IPS-18c (cell line): ENCODE measurements around the gene PAN3.
A peak's percentile ranks its signal among the peaks of the same experiment; 100 is the strongest.
"Not testable (repeated sequence)": the region's sequence is repeated elsewhere in the genome, so short reads cannot be mapped to it uniquely, and the experiment has no call there.

ENCODE experiments used
- H3K4me3 ChIP-seq: 2 replicates; pipeline ENCODE4 v1.7.0; 2013; ENCODE audit warnings: low read depth, mild to moderate bottlenecking, low read length, moderate library complexity; ENCODE audit not compliant: insufficient read depth
- H3K9me3 ChIP-seq: one replicate; pipeline ENCODE4 v1.6.1; 2013; ENCODE audit warnings: mild to moderate bottlenecking, low read length, moderate library complexity; ENCODE audit not compliant: control insufficient read depth, insufficient read depth

The PAN3 gene

DNA sequence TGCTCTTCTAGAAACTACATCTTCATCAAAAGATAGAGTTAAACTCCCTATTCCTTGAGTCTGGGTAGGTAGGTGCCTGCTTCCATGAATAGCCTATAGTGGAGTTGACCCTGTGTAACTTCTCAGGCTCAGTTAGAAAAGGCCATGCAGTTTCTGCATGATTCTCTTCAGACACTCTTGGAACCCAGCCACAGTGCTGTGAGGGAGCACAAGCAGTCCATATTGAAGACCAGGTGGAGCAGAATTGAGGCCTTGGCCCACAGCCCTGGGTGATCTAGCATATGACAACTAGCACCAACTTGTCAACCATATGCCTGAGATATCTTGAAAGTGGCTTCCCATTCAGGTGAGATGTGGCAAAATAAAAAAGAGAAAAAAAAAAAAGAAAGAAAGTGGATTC is 10.3 kb upstream of the PAN3 start:
- H3K4me3 ChIP-seq: no peak overlapping the region
- no peaks in the 10 kb centered on the region for H3K9me3 ChIP-seq

DNA sequence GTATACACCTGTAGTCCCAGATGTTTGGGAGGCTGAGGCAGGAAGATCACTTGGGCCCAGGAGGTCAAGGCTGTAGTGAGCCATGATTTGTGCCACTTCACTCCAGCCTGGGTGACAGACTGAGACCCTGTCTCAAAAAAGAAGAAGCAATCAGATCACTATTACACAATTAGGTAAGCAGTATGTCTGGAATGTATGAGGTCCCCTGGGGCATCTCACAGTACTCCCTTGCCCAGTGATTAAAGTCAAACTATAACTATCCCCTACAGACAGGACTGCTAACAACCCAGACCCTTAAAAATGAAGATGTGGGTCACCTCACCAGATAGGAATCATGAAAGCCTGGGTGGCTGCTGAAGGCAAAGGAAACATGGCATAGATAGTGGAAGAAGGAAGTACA is 9.4 kb upstream of the PAN3 start:
- H3K4me3 ChIP-seq: no peak overlapping the region
- no peaks in the 10 kb centered on the region for H3K9me3 ChIP-seq

DNA sequence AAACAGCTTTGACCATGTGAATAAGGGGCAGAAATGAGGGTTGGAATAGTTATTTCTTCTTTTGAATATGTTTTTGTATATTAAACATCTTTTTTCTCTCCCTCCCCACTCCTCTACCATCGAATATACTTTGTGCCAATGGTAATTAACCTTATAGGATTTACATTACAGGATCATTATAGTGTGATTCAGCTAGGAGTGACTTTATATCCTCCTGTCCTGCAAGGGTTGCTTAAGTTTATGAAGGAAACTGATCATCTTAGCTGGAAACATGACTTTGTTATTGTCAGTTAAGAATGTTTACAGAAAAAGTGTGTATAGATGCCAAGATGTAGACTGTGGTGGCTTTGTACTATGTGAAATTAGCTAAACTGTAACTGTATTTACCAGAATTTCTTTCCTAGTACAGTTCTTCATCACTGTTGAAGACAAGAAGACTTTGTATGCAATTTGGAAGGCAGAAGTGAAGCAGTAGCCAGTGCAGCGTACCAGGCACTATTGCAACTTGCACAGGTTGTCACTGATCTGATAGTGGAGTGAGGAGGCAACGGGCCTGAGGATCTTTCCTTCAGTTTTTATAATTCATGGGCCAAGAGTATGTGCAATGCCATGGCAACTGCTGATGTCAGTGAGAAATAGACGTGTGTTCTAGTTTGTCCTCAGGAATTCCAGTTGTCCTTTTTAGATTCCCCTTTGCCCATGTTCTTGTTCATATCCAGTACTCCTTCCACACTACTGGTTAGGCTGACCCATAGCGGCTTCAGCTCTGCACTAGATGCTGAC is 8.2 kb upstream of the PAN3 start:
- Histone ChIP-seq H3K9me3 (no peaks in the 10 kb centered on the region), H3K4me3 (no peak overlapping the region)

DNA sequence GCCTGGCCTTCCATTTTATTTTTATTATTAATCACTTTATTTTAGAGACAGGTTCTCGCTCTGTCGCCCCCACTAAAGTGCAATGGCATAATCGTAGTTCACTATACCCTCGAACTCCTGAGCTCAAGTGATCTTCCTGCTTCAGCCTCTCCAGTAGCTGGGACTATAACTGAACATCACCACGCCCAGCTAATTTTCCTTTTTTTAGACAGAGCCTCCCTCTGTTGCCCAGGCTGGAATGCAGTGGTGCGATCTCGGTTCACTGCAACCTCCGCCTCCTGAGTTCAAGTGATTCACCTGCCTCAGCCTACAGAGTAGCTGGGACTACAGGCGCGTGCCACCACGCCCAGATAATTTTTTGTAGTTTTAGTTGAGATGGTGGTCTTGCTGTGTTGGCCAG is 6.7 kb upstream of the PAN3 start:
- Histone ChIP-seq H3K4me3 (no peak overlapping the region), H3K9me3 (no peaks in the 10 kb centered on the region)

DNA sequence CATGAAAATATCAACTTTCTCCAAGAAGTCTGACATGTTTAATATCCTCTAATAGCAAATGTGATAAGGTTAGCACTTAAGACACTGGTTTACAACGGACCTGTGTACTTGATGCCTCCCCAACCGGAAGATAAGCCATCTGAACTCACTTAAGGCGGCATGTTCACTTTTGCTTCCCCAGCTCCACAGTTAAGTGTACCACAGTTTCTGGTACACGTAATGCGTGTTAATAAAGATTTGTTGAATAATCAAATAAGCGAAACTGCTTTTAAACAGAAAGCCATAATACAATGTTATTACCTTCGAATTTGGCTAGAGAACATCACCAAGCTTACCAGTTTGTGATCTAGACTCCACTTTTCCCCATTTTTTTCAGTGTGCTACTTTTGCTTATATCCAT is 1.4 kb upstream of the PAN3 start:
- Histone ChIP-seq H3K9me3 (no peaks in the 10 kb centered on the region), H3K4me3 (peak overlapping the region; percentile 65)

DNA sequence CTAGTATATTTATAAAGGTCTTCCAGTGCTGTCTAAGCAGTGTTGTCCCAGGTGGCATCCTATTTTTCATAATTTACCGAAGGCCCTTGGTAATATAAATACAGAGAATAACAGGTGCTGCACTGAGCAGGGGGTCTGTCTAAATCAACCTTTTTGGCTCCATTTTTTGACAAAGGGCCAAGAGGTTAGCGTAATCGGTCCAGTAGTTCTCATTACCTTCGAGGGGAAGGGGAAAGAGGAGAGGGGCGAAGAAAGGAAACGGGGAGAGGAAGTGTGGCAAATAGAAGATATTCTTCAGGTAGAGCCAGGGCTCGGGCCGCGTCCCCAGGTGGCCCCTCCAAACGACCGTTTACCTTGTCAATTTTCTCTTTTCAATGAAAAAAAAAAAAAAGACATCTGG is 749 bp upstream of the PAN3 start:
- Histone ChIP-seq H3K4me3 (peak overlapping the region; percentile 65), H3K9me3 (no peaks in the 10 kb centered on the region)

DNA sequence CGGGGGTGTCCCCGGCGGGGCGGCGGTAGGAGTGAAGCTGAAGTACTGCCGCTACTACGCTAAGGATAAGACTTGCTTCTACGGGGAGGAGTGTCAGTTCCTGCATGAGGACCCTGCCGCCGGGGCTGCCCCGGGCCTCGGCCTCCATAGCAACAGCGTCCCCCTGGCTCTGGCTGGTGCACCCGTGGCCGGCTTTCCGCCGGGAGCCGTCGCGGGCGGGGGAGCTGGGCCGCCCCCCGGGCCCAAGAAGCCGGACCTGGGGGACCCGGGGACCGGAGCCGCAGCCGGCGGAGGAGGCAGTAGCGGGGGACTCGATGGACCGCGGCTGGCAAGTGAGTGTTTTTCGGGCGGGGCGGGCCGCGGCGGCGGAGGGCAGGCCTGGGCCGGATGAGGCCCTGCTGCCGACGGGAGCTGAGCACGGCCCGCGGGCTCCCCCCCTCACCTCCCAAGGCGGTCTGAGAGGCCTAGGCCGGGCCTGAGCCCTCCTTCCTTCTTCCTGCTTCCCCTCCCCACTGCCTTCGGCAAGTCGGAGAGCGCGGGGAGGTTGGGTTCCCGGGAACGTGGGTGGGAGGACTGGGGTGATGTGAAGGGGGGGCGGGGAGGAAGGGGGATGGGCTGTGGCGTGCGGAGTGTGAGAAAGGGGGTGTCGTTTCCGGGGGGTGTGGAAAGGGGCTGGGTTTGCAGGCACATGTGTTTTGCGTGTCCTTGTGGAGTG is 568 bp downstream of the PAN3 start:
- no peaks in the 10 kb centered on the region for H3K9me3 ChIP-seq
- H3K4me3 ChIP-seq: peak overlapping the region; percentile 65

DNA sequence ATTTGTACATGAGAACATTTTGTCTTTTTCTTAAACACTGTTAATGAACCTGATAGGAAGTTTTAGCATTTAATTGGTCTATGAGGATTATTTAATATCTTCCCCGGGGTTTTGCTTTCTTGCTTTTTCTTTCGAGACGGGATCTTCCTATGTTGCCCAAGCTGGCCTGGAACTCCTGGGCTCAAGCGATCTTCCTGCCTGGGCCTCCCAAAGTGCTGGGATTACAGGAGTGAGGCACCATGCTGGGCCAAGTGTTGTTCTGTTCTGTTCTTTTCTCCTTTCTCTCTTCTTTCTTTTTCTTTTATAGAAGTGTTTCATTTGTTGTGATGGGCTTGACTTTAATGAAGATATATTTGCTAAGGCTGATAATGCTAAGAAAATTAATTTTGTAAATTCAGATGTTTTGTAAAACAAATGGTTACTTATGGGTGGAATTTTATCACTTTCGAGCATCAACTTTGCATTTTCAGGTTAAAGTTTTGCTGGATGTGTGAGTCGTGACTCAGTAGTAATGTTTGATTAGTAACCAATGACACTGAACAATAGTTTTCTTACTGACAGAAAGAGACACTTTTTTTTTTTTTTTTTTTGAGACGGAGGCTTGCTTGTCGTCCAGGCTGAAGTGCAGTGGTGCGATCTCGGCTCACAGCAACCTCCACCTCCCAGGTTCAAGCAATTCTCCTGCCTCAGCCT is 2.2 kb downstream of the PAN3 start:
- H3K9me3 ChIP-seq: no peaks in the 10 kb centered on the region

DNA sequence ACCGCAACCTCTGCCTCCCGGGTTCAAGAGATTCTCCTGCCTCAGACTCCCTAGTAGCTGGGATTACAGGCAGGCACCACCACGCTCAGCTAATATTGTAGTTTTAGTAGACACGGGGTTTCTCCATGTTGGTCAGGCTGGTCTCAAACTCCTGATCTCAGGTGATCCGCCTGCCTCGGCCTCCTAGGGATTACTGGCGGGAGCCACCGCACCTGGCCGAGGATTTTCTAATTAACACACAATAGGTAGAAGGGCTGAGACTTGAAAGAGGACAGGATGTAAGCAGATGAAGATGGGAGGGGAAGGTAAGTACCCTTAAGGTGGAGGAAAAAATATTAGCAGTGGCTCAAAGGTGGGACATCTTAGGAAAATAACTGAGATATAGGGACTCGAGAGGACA is 3.2 kb downstream of the PAN3 start:
- not testable (repeated sequence) for H3K4me3 ChIP-seq, H3K9me3 ChIP-seq

More for the DNA sequence above, 2.2 kb downstream of the PAN3 start:
- peak overlapping the region; percentile 65; the same call in 1 of the 2 replicates for H3K4me3 ChIP-seq

DNA sequence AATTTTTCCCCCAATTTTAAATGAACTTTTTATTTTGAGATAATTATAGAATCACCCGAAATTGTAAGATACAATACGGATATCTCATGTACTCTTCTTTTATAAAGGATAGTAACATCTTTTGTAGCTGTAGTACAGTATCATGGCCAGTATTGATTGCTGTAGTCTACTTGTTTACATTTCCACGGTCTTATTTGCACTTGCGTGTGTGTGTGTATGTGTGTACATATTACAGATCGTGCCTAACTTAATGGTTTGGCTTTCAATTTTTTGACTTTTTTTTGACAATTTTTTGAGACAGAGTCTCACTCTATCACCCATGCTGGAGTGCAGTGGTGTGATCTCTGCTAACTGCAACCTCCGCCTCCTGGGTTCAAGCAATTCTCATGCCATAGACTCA is 6.7 kb downstream of the PAN3 start:
- H3K9me3 ChIP-seq: no peaks in the 10 kb centered on the region
- H3K4me3 ChIP-seq: no peak overlapping the region

DNA sequence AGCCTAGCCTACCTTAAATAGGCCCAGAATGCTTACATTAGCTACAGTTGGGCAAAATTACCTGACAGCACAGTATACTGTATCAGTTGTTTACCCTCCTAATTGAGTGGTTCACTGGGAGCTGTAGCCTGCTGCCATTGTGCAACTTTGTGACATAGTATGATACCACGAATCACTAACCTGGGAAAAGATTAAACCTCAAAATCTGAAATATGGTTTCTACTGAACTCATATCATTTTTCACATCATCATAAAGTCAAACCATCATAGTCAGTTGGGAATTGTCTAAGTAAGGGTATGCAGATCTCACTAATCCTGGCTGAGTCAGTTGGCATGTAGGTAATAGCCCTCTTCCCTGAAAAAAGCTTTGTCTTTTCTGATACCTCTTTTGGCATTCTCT is 9.2 kb downstream of the PAN3 start:
- H3K4me3 ChIP-seq: no peak overlapping the region
- no peaks in the 10 kb centered on the region for H3K9me3 ChIP-seq

DNA sequence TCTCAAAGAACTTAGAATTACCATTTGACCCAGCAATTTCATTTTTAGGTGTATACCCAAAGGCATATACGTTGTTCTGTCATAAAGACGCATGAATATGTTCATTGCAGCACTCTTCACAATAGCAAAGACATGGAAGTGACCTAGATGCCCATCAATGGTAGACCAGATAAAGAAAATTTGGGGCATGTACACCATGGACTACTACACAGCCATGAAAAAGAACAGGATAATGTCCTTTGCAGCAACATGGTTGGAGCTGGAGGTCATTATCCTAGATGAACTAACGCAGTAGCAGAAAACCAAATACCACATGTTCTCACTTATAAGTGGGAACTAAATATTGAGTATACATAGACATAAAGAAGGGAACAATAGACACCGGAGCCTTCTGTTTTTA is 20.7 kb downstream of the PAN3 start:
- peaks cover 4% of the 10 kb centered on the region for H3K9me3 ChIP-seq
- H3K4me3 ChIP-seq: no peak overlapping the region

DNA sequence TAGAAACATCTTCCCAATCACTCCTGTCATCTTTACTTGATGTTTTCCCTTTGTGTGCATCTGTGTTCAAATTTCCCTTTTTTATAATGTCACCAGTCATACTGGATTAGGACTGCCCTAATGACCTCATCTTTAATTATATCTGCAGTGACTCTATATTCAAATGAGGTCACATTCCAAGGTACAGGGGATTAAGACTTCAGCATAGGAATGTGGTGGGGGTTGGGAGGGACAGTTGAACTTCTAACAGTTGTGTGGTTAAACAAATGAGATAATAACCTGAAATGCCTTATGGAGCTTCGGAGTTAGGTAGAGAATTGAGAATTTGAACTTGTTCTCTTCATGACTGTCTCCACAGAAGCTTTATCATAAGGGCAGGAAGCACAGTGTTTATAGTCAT is 23.0 kb downstream of the PAN3 start:
- Histone ChIP-seq H3K4me3 (0 out of 2 replicates have a peak overlapping the region, but pooled peaks have one; percentile 10), H3K9me3 (peaks cover 4% of the 10 kb centered on the region)

DNA sequence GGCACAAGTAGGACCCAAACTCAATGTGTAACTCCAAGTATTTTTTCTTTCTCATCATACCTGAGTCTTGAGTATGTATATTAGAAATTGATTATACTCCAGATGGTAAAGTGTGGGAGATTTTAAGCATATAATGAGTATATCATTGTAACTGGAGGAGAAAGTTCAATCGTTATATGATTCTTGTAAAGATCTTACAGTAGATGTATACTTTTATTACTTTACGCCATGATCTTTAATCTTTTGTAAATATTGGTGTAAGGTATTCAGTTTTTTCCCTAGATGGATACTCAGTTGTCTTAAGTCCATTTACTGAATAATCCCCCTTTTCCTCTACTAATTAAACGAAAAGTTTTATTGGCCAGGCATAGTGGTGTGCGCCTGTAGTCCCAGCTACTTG is 25.2 kb downstream of the PAN3 start:
- no peak overlapping the region for H3K4me3 ChIP-seq
- H3K9me3 ChIP-seq: no peaks in the 10 kb centered on the region

DNA sequence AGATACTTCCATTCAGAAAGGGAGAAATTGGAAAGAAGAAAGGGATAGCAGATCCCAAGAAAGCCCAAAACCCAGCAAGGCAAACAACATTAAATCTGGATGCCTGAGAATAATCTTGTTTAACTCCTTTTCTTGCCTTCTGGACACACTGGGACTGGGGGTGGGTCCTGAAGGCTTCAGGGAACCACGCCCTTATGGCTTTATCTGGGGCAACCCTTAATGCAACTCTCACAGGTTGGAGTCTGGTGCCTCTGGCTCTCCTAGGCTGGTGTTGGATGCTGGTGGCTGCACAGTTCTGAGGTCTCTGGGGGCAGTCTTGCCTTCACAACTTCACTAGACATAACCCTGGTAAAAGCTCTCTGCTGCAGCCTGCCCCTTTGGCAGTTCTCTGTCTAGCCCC is 27.9 kb downstream of the PAN3 start:
- H3K4me3 ChIP-seq: no peak overlapping the region
- H3K9me3 ChIP-seq: no peaks in the 10 kb centered on the region

DNA sequence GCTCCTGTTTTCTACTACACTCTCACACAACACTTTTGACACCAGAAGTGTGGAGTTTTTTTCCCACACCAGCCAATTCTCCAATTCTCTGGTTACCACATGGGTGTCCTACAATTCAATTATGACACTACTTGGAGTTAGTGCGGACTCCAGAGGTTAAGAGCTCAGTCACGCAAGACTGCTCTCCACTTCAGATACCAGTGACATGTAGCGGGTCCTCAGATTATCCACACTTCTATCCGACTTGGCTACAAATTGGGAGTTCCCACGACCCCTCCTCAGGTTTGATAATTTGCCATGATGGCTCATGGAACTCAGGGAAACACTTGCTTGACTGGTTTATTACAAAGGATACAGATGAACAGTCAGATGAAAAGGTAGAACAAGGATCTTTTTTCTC is 32.9 kb downstream of the PAN3 start:
- H3K9me3 ChIP-seq: no peaks in the 10 kb centered on the region
- no peak overlapping the region for H3K4me3 ChIP-seq

DNA sequence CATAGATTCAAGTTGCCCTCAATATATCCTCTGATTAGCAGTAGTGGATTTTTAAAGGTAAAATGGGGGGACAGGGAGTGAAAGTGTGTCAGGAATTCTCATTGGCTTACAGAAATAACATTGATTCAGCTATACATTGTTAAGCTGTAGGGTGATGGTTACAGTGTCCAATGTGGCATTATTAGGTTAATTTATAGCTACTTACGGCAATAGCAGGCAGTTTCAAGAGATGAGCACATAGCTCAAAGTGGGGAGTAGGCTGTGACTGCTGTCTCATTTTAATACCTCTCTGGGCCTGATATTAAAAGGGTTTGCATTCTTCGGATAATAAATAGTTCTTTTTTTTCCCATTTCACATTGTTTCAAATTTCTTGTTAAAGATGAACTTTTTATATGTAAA is 34.6 kb downstream of the PAN3 start:
- Histone ChIP-seq H3K4me3 (no peak overlapping the region), H3K9me3 (no peaks in the 10 kb centered on the region)

DNA sequence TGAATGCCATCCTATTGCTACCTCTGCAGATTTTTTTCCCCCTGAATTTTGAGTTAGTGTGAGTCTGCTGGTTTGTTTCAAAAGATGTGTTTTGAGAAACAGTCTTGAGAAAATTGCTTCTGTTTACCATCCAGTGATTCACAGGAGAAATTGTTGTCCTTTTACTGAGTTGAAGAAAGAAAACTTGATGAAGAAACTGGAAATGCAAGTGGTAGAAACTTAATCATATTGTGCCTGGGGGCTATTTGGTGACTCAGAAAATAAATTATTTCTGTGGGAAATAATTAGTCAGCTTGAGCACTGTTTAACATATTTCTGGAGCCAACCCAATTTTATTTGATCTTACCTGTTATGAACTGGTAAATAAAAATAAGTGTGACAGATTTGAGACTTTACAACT is 35.4 kb downstream of the PAN3 start:
- H3K4me3 ChIP-seq: no peak overlapping the region
- no peaks in the 10 kb centered on the region for H3K9me3 ChIP-seq
